Muscle layer of colon (tissue), 2 donors: ENCODE results near the gene DYSF.

ENCODE experiments used
- H3K27ac ChIP-seq: one replicate; pipeline ENCODE4 v1.7.0; 2013; ENCODE audit warnings: low read depth, mild to moderate bottlenecking, low read length, moderate library complexity
- H3K27me3 ChIP-seq, 2 donors: one replicate each; pipeline ENCODE4 v1.7.0; 2013; ENCODE audit warnings: low read length in 2 of 2, mild to moderate bottlenecking in 2 of 2; ENCODE audit not compliant: insufficient read depth in 2 of 2, control insufficient read depth in 1 of 2
- H3K36me3 ChIP-seq: one replicate; pipeline ENCODE4 v1.7.0; 2013; ENCODE audit warnings: mild to moderate bottlenecking, low read length; ENCODE audit not compliant: insufficient read depth
- H3K4me1 ChIP-seq: one replicate; pipeline ENCODE4 v1.7.0; 2013; ENCODE audit warnings: mild to moderate bottlenecking, low read length; ENCODE audit not compliant: insufficient read depth
- H3K4me3 ChIP-seq, 2 donors: one replicate each; pipeline ENCODE4 v1.7.0; 2013; ENCODE audit warnings: low read length in 2 of 2, low read depth in 1 of 2, mild to moderate bottlenecking in 1 of 2, moderate library complexity in 1 of 2
- H3K9ac ChIP-seq: one replicate; pipeline ENCODE4 v1.7.0; 2013; ENCODE audit warnings: low read length
- H3K9me3 ChIP-seq: one replicate; pipeline ENCODE4 v1.7.0; 2013; ENCODE audit warnings: mild to moderate bottlenecking, low read length
- donor health status: abdominal sarcoma.
- donor health status: Adenocarcinoma of cecum.

The DYSF gene

DNA sequence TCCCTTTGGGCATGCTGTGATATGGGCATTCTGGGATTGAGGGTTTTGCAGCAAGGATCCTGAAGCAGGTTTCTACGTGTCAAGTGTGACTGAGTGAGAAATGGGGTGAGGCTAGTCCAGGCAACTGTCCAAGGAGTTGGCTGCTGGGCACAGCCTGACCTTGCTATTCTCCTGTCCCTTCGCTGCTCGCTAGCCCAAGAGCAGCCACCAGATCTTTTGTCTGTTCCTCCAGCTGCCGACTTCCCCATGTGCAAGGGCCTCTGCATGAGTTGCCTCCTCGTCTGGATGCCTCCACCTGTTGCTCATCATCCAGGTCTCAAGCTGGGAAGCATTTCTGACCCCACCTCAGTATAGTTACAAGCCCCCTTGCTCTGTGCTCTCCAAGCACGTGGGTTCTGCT, 71.1 kb downstream of the DYSF start:
- no peak overlapping the region for H3K27ac ChIP-seq
- H3K36me3 ChIP-seq, result peaks cover 11% of the 10 kb centered on the region
- H3K4me1 ChIP-seq, result no peaks in the 10 kb centered on the region
- no peak overlapping the region for H3K4me3 ChIP-seq
- H3K9me3 ChIP-seq, result no peaks in the 10 kb centered on the region
- H3K27me3 ChIP-seq, result no peaks in the 10 kb centered on the region
- H3K9ac ChIP-seq, result no peak overlapping the region

DNA sequence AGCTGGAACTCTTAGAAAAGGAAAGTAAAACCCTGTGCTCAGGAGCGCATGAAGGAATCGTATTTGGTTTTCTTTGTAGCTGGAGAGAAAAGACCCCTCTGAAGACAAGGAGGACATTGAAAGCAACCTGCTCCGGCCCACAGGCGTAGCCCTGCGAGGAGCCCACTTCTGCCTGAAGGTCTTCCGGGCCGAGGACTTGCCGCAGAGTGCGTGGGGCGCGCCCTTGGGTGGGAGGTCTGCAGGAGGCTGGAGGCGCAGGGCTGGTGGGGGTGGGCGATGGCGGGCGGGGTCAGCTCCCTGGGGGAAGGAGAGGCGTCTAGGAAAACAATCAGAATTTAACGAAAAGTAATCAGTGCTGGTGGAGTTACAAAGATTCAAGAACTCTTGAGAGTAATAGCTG, 72.8 kb downstream of the DYSF start:
- H3K4me3 ChIP-seq, result no peak overlapping the region
- no peak overlapping the region for H3K9ac ChIP-seq
- H3K27ac ChIP-seq, result no peak overlapping the region
- peaks cover 11% of the 10 kb centered on the region for H3K36me3 ChIP-seq
- no peaks in the 10 kb centered on the region for H3K4me1 ChIP-seq
- no peaks in the 10 kb centered on the region for H3K9me3 ChIP-seq
- no peaks in the 10 kb centered on the region for H3K27me3 ChIP-seq

- Histone ChIP-seq H3K36me3 (peaks cover 7% of the 10 kb centered on the region), H3K27ac (no peak overlapping the region), H3K4me3 (no peak overlapping the region), H3K4me1 (no peaks in the 10 kb centered on the region), H3K9ac (no peak overlapping the region), H3K27me3 (no peaks in the 10 kb centered on the region), H3K9me3 (no peaks in the 10 kb centered on the region)
These were observed 73.6 kb downstream of the DYSF start for GRCh38 chr2:71526975-71527374.

GRCh38 chr2:71528131-71528591, 74.8 kb downstream of the DYSF start:
- no peaks in the 10 kb centered on the region for H3K27me3 ChIP-seq
- H3K9me3 ChIP-seq, result no peaks in the 10 kb centered on the region
- H3K9ac ChIP-seq, result no peak overlapping the region
- no peaks in the 10 kb centered on the region for H3K4me1 ChIP-seq
- peaks cover 7% of the 10 kb centered on the region for H3K36me3 ChIP-seq
- H3K4me3 ChIP-seq, result no peak overlapping the region
- H3K27ac ChIP-seq, result no peak overlapping the region

DNA sequence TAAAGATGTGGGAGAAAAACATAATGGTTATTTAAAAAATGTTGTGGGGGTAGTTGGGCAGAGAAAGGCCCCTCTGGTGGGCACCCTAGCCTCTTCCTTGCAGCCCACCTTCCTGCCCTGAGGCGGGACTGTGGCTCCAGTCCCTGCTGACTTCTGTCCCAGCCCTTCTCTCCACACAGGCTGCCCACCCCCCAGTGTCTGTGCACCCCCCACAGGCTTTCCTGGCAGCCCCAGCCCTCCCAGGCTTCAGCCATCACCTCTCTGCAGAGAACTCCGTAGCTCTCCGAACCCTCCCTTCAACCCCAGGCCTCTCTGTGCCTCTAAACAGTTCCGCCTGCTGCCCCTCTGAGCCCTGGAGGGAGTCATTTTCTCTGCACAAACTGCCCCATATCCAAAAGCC, 75.4 kb downstream of the DYSF start:
- H3K4me1 ChIP-seq, result no peaks in the 10 kb centered on the region
- H3K27ac ChIP-seq, result no peak overlapping the region
- no peak overlapping the region for H3K9ac ChIP-seq
- no peaks in the 10 kb centered on the region for H3K27me3 ChIP-seq
- H3K4me3 ChIP-seq, result no peak overlapping the region
- peaks cover 7% of the 10 kb centered on the region for H3K36me3 ChIP-seq
- H3K9me3 ChIP-seq, result no peaks in the 10 kb centered on the region

DNA sequence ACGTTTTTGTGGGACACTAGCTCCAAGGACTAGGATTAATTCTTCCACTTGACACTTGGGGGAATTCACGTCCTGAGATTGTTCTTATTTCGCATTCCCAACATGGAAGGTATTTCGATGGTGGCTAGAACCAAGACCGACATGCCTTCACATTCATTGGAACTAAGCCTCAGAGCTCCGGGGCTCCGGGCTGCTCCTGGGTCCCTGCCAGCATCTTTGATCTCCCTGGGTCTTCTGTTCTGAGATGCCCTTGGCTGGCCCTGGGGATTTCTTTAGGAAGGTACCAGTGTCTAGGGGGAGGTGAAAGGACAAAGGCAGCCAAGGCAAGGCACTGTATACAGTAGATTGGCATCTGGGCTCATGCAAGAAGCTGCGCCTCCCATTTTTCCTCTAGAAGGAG, 76.8 kb downstream of the DYSF start:
- no peaks in the 10 kb centered on the region for H3K4me1 ChIP-seq
- H3K4me3 ChIP-seq, result no peak overlapping the region
- H3K27me3 ChIP-seq, result no peaks in the 10 kb centered on the region
- H3K27ac ChIP-seq, result no peak overlapping the region
- peaks cover 13% of the 10 kb centered on the region for H3K36me3 ChIP-seq
- no peak overlapping the region for H3K9ac ChIP-seq
- no peaks in the 10 kb centered on the region for H3K9me3 ChIP-seq

DNA sequence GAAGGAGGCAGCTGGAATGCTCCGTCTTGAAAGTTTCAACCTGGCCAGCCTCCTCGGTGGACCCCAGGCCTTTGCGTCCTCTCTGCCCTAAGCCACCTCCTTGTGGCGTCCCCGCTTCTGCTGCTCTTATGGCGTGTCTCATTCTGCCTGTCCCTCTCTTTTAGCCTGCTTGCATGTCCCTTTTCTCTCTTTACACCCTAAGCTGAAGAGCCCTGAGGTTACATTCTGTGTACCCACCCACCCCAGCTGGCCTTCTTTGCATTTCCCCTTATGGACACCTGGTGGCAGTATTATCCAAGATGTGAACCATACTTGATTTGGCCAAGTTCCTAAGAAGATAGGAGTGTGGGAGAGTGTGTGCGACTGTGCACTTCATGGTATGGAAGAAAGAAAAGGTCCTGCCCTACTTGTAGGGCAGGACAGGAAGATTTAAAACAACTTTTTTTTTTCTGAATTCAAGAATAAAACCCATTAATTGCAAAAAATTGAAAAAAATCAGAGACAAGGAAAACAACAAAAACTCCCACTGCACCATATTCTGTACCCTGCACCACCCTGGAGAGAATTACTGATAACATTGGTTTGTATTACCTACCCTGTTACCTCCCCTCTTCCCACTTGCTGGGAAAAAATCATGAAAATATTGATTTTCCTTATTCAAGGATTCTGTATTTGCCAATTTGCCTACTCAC, 77.4 kb downstream of the DYSF start:
- Histone ChIP-seq H3K4me1 (no peaks in the 10 kb centered on the region), H3K36me3 (peaks cover 15% of the 10 kb centered on the region), H3K9ac (no peak overlapping the region), H3K4me3 (no peak overlapping the region), H3K9me3 (no peaks in the 10 kb centered on the region), H3K27me3 (no peaks in the 10 kb centered on the region), H3K27ac (no peak overlapping the region)

GRCh38 chr2:71531522-71532047, 78.2 kb downstream of the DYSF start:
- Histone ChIP-seq H3K9me3 (no peaks in the 10 kb centered on the region), H3K9ac (no peak overlapping the region), H3K36me3 (peaks cover 13% of the 10 kb centered on the region), H3K4me1 (no peaks in the 10 kb centered on the region), H3K4me3 (no peak overlapping the region), H3K27ac (no peak overlapping the region), H3K27me3 (no peaks in the 10 kb centered on the region)

- H3K27me3 ChIP-seq, result no peaks in the 10 kb centered on the region
- H3K4me1 ChIP-seq, result no peaks in the 10 kb centered on the region
- no peak overlapping the region for H3K27ac ChIP-seq
- peaks cover 13% of the 10 kb centered on the region for H3K36me3 ChIP-seq
- H3K9me3 ChIP-seq, result no peaks in the 10 kb centered on the region
- no peak overlapping the region for H3K9ac ChIP-seq
- H3K4me3 ChIP-seq, result no peak overlapping the region
These were observed 79.0 kb downstream of the DYSF start for GRCh38 chr2:71532327-71532726.

DNA sequence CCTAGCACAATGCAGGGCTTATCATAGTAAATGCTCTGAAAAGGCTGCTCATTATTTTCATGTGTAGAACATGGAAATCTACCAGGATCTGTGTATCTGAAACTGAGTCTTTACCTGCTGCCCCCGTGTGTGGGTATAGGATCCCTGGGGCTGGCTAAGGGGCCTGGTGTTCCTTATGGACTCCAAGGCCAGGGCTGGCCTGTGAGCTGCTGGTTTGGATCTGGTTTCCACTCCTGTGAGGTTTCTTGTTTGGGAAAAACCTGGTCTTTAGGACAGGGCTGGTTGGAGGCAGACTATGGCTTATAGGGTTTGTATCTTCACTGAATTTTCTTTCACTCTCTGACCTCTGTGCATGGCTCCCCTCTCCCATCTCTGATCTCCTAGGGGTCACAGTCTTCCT, 80.8 kb downstream of the DYSF start:
- Histone ChIP-seq H3K9me3 (no peaks in the 10 kb centered on the region), H3K36me3 (peaks cover 16% of the 10 kb centered on the region), H3K27ac (no peak overlapping the region), H3K4me3 (no peak overlapping the region), H3K27me3 (no peaks in the 10 kb centered on the region), H3K9ac (no peak overlapping the region), H3K4me1 (no peaks in the 10 kb centered on the region)

DNA sequence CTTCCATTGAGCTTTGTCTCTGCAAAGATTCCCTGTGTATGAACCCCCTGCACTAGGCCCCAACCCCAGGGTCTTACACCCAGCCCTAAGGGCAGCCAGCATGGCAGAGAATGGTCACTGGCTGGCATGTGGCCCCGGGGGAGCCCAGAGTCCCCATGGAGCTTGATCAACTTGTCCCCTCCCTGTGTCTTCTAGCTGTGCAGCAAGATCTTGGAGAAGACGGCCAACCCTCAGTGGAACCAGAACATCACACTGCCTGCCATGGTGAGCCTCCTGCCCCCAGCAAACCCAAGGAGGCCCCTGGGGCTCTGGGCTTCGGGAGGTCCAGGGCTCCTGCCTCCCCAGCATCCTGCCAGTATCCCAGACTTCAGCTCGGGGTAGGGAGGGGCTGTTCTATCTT, 81.5 kb downstream of the DYSF start:
- H3K27ac ChIP-seq, result no peak overlapping the region

DNA sequence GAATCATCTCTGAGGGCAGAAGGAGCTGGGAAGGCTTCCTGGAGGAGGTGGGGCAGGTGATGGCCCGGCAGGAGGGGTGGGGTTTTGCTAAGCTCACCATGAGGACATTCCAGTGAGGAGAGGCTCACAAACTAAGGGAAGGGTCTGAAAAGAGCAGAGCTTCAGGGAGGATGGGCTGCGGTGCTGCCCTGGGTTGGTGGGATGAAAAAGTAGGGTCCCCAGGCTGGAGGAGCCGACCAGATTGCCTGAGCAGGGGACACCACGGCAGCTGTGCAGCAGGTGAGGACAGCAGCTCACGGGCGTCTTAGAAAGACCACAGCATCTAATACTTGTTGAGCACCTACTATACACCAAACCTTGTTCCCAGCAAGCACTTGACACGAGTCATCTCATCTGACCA, 82.2 kb downstream of the DYSF start:
- Histone ChIP-seq H3K36me3 (peaks cover 16% of the 10 kb centered on the region), H3K9ac (no peak overlapping the region), H3K4me1 (no peaks in the 10 kb centered on the region), H3K27me3 (no peaks in the 10 kb centered on the region), H3K27ac (no peak overlapping the region), H3K4me3 (no peak overlapping the region), H3K9me3 (no peaks in the 10 kb centered on the region)

More for the DNA sequence above, 81.5 kb downstream of the DYSF start:
- Histone ChIP-seq H3K4me1 (no peaks in the 10 kb centered on the region), H3K9ac (no peak overlapping the region), H3K27me3 (no peaks in the 10 kb centered on the region), H3K4me3 (no peak overlapping the region), H3K36me3 (peaks cover 16% of the 10 kb centered on the region), H3K9me3 (no peaks in the 10 kb centered on the region)
